Right lobe of liver (tissue), 6 donors: Measurements from ENCODE around the gene ALPG. TPM values are rescaled to one million over a fixed set of nuclear protein-coding genes. Genes with fewer than 3 reads are reported as not detected.
"Not testable (repeated sequence)": the region's sequence is repeated elsewhere in the genome, so short reads cannot be mapped to it uniquely, and the experiment has no call there.

ENCODE experiments used
- ATAC-seq, 4 donors: fragments of 200-7000 bp; cut with Tn5 transposase; one replicate each; pipeline ENCODE4 v1.9.1; 2020; ENCODE audit warnings: mild to moderate bottlenecking in 4 of 4, moderate library complexity in 4 of 4
- DNase-seq, 3 donors: peaks; one replicate each; pipeline ENCODE4 v3.0.0-alpha.2; 2020
- H3K27ac ChIP-seq, 3 donors: fragments of 200-600 bp; one replicate each; pipeline ENCODE4 v1.8.0; 2022
- H3K27me3 ChIP-seq, 2 donors: fragments of 200-600 bp; one replicate each; pipeline ENCODE4 v1.8.0; 2022
- H3K36me3 ChIP-seq, 4 donors: fragments of 200-600 bp; sonication (generic) in 1 of 4; one replicate each; pipeline versions ENCODE4 v1.5.1 to v1.8.0; 2017 to 2022; ENCODE audit warnings: control low read depth in 1 of 4
- H3K4me1 ChIP-seq, 4 donors: fragments of 200-600 bp; sonication (generic) in 1 of 4; one replicate each; pipeline versions ENCODE4 v1.5.1 to v1.8.0; 2017 to 2022; ENCODE audit warnings: control low read depth in 1 of 4
- H3K4me3 ChIP-seq, 3 donors: fragments of 200-600 bp; one replicate each; pipeline ENCODE4 v1.8.0; 2022
- H3K9me3 ChIP-seq, 4 donors: fragments of 200-600 bp; sonication (generic) in 1 of 4; one replicate each; pipeline versions ENCODE4 v1.5.1 to v1.8.0; 2017 to 2022; ENCODE audit warnings: control low read depth in 1 of 4
- CTCF ChIP-seq, 4 donors: fragments of 200-600 bp in 3 of 4; fragments of 450-650 bp in 1 of 4; IDR thresholded peaks; one replicate each; pipeline versions ENCODE4 v1.5.1 to v1.8.0; 2016 to 2022; ENCODE audit warnings: antibody characterized with exemption in 4 of 4, mild to moderate bottlenecking in 2 of 4
- POLR2A ChIP-seq: fragments of 450-650 bp; IDR thresholded peaks from one replicate; pipeline ENCODE4 v1.6.1; 2017; ENCODE audit warnings: antibody characterized with exemption, mild to moderate bottlenecking
- WGBS: methylation state at CpG from one replicate; pipeline ENCODE4 v1.1.6; 2018; ENCODE audit warnings: low coverage, low lambda C conversion rate; ENCODE audit not compliant: insufficient coverage; ENCODE audit errors: missing lambda C conversion rate; 5-methylcytosine and 5-hydroxymethylcytosine counted together
- intact Hi-C, 2 donors: fragments of 100-400 bp; cut with DNase I; formaldehyde crosslinking; loops; one replicate each; pipeline versions ENCODE4 v1.11.2 to v1.14.1; 2022
- total RNA-seq, 6 experiments: library from RNA; depleted of rRNA in 2 of 6; stranded (reverse); fragments of >200 nt in 2 of 6; fragmentation: NEBNext Ultra II Directional in 3 of 6; extraction: Animal tissue kit (Norgen Biotek cat#: 25700) in 3 of 6; gene quantifications; one replicate each; pipeline versions ENCODE4 v1.1.0 to v1.2.4, GENCODE V29; 2016 to 2023
- donor health status: DM: no; HTN: yes; CAD: no.
- donor health status: DM: no; HTN: no; CAD: no.
- donor health status: DM: no; HTN: no; CAD: no.
- donor health status: DM: no; HTN: yes; CAD: no.
- donor health status: DM: no; HTN: yes; CAD: no.

ALPG gene
- total RNA-seq, 6 experiments from 2014 or later: not detected

- no peaks in the 10 kb centered on the region for H3K27me3 ChIP-seq
- TF ChIP-seq POLR2A (peak; percentile 86), CTCF (IDR thresholded peaks at IDR 0.05) (no peak)
- intact Hi-C loops: no loop called here
- peak overlapping the region; percentile 86 to 100 (median 99) for H3K27ac ChIP-seq
- H3K4me3 ChIP-seq: no peak overlapping the region
- ATAC-seq (peak; percentile 75 to 84 (median 82)), DNase-seq (peak; percentile 84 to 93 (median 90))
- 33% methylated on average over 8 of the region's 18 CpGs for WGBS
- H3K36me3 ChIP-seq: no peaks in the 10 kb centered on the region
- H3K9me3 ChIP-seq: no peaks in the 10 kb centered on the region
- peaks cover 0 to 29% (median 12%) of the 10 kb centered on the region in 4 donors for H3K4me1 ChIP-seq
Measured at GRCh38 chr2:232447638-232448303, 41.1 kb downstream of the ALPG start.

DNA sequence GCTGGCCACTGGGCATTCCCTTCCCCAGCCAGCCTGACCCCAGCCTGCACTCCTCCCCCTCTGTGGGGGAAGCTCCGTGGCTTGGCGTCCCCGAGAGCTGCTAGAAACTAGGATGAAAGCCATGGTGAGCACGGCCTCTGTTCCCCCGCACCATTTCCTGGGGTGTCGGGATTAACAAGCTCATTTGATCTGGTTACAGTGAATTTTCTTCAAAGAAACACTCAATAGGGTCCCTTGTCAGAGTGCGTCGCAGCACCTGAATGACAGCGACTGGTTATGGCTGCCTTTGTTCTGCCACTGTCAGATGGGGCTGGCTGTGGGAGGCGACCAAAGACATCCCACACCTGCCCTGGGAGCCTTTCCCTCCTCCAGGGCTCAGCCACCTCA lies 41.7 kb downstream of the ALPG start:
- 86% methylated on average over 5 of the region's 10 CpGs for WGBS
- ATAC-seq (no peak), DNase-seq (no peak)
- no peaks in the 10 kb centered on the region for H3K27me3 ChIP-seq
- no peaks in the 10 kb centered on the region for H3K9me3 ChIP-seq
- no peak overlapping the region for H3K4me3 ChIP-seq
- intact Hi-C loops: no loop called here
- H3K27ac ChIP-seq: peak overlapping the region; percentile 86 to 100 (median 99)
- TF ChIP-seq POLR2A (no peak), CTCF (IDR thresholded peaks at IDR 0.05) (no peak)
- peaks cover 0 to 29% (median 12%) of the 10 kb centered on the region in 4 donors for H3K4me1 ChIP-seq
- H3K36me3 ChIP-seq: no peaks in the 10 kb centered on the region

DNA sequence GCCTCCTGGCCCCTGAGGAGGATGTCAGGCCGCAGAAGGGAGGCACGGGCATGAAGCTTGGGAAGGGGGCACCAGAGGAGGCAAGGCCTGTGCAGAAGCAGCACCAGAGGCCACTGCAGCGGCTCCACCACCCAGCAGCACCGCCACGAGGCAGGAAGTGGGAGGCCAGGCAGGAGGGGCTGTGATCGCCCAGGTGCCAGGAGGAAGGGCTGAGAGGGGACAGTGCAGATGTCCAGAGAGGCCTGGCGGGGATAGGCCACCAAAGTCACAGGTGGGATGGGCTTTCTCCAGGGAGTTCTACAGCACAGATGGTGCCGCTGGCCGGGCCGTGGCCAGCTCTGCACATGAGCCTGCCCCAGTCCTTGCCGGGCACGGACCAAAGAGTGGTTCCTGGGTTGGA lies 43.3 kb downstream of the ALPG start:
- intact Hi-C loops: loop anchor here in 1 of 2 donors (10.0 kb wide), 1 partner anchor 65 kb away; no protein-coding TSS in a partner anchor
- H3K27ac ChIP-seq: no peak overlapping the region
- no peaks in the 10 kb centered on the region for H3K36me3 ChIP-seq
- no peak overlapping the region for H3K4me3 ChIP-seq
- H3K9me3 ChIP-seq: no peaks in the 10 kb centered on the region
- ATAC-seq (no peak), DNase-seq (no peak)
- no peak for TF ChIP-seq CTCF (IDR thresholded peaks at IDR 0.05)
- H3K4me1 ChIP-seq: peaks cover 0 to 19% (median 8%) of the 10 kb centered on the region in 4 donors
- H3K27me3 ChIP-seq: no peaks in the 10 kb centered on the region
- WGBS: no CpG with 5 or more reads among the region's 12 CpGs

- not testable (repeated sequence) for DNase-seq, H3K27ac ChIP-seq, H3K27me3 ChIP-seq, H3K9me3 ChIP-seq, ATAC-seq, H3K4me3 ChIP-seq, H3K36me3 ChIP-seq
- 80% methylated on average over 2 of the region's 3 CpGs for WGBS
- intact Hi-C loops: loop anchor here in 1 of 2 donors (10.0 kb wide), 1 partner anchor 63 kb away; no protein-coding TSS in a partner anchor
- peaks cover 0 to 16% (median 6%) of the 10 kb centered on the region in 4 donors for H3K4me1 ChIP-seq
Measured at GRCh38 chr2:232451645-232452044, 45.0 kb downstream of the ALPG start.

- Histone ChIP-seq H3K9me3 (no peaks in the 10 kb centered on the region), H3K4me3 (no peak overlapping the region), H3K36me3 (no peaks in the 10 kb centered on the region), H3K27ac (no peak overlapping the region), H3K4me1 (no peaks in the 10 kb centered on the region), H3K27me3 (no peaks in the 10 kb centered on the region)
- ATAC-seq: no peak
- DNase-seq: no peak
- 60% methylated on average over 1 of the region's 9 CpGs for WGBS
- intact Hi-C loops: loop anchor here in 1 of 2 donors (10.0 kb wide), 1 partner anchor 60 kb away; no protein-coding TSS in a partner anchor
- TF ChIP-seq CTCF (IDR thresholded peaks at IDR 0.05): no peak
Measured at GRCh38 chr2:232454630-232455029, 48.0 kb downstream of the ALPG start.
